ENCODE data around the gene SYT13. TPM values are rescaled to one million over a fixed set of nuclear protein-coding genes. Genes with fewer than 3 reads are reported as not detected.

SYT13 gene
- 5.5 to 7.7 TPM (median 6.5 TPM) in 5 replicates for total RNA-seq (2022; extraction: Qiagen RNA extraction)

GRCh38 chr11:45285930-45286632 is at the start of gene SYT13:
Gene SYT13, minus strand, starts transcription at chr11:45286341. Its CDS starts 134 bp downstream, at chr11:45286207.

Other genes with a start within 250 kb of the SYT13 start
- 5.9 to 8.2 TPM (median 7.2 TPM) in 5 replicates for gene PRDM11, start 139.7 kb downstream of the SYT13 start, total RNA-seq (2022; extraction: Qiagen RNA extraction)

All from A549 treated with Hydrocortisone at 1 μM for 4 hours (cell line).